ENCODE data around the gene LUC7L2. TPM values are rescaled to one million over a fixed set of nuclear protein-coding genes. Genes with fewer than 3 reads are reported as not detected.
"Not testable (repeated sequence)": the region's sequence is repeated elsewhere in the genome, so short reads cannot be mapped to it uniquely, and the experiment has no call there.

Gene LUC7L2
- total and polyA plus RNA-seq, 10 donors: 34.0 to 105 (median 77.7) TPM

DNA sequence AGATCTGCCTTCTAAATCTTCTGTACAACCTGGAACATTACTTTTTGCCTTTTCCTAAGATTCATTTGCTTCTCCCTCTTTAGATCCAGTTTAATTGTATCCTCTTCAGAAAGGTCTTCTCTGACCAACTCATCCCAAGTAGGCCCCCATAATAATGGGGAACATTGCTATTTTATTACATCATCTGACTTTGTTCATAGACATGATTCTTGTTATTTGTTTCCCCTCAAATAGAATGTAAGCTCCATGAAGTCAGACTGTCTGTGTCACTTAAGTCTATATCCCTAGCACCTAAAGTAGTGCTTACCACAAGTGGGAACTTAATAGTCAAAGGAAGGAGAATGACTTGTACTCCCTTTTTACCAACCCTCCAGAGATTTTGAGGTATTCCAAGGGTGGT, 37.5 kb downstream of the LUC7L2 start:
- intact Hi-C loops (cut with DNase I; ENCODE audit: low total_unique reads): no loop called here
- no peak for DNase-seq
- H3K4me1 ChIP-seq: peaks cover 0 to 35% (median 8%) of the 10 kb centered on the region in 6 donors

DNA sequence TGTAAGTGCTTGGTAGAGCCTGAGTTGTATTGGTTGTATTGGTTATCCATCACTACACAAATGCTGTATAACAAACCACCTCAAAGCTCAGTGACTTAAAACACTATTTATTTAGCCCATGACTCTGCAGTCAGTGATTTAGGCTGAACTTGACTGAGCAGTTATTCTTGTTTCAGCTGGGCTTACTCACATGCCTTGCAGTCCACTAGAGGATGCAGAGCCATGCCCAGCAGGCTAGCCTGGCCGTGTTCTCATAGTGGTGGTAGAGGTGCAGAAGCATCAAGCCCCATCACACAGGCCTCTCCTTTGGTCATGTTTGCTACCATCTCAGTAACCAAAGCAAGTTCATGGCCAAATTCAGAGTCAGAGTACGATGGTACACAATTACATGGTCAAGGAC, 43.9 kb downstream of the LUC7L2 start:
- 88 to 94% (median 93%) methylated on average over 2 of the region's 2 CpGs for WGBS, 5 donors
- TF ChIP-seq, protein P1, sequence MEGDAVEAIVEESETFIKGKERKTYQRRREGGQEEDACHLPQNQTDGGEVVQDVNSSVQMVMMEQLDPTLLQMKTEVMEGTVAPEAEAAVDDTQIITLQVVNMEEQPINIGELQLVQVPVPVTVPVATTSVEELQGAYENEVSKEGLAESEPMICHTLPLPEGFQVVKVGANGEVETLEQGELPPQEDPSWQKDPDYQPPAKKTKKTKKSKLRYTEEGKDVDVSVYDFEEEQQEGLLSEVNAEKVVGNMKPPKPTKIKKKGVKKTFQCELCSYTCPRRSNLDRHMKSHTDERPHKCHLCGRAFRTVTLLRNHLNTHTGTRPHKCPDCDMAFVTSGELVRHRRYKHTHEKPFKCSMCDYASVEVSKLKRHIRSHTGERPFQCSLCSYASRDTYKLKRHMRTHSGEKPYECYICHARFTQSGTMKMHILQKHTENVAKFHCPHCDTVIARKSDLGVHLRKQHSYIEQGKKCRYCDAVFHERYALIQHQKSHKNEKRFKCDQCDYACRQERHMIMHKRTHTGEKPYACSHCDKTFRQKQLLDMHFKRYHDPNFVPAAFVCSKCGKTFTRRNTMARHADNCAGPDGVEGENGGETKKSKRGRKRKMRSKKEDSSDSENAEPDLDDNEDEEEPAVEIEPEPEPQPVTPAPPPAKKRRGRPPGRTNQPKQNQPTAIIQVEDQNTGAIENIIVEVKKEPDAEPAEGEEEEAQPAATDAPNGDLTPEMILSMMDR (IDR thresholded peaks at IDR 0.05 in 8 of 11, conservative IDR thresholded peaks at IDR 0.05 in 3 of 11): no peak
- TF ChIP-seq POLR2AphosphoS5 (IDR thresholded peaks at IDR 0.05) (no peak), POLR2A (IDR thresholded peaks at IDR 0.05) (no peak)
- Histone ChIP-seq H3K4me1 (no peaks in the 10 kb centered on the region), H3K4me3 (no peak overlapping the region), H3K27me3 (replicated peaks in 1 of 7) (no peaks in the 10 kb centered on the region), H3K36me3 (peaks cover 3 to 100% (median 91%) of the 10 kb centered on the region in 6 donors), H3K9me3 (no peaks in the 10 kb centered on the region), H3K27ac (no peak overlapping the region)
- intact Hi-C loops (cut with DNase I; ENCODE audit: low total_unique reads): no loop called here
- DNase-seq: no peak

More for the DNA sequence above, 37.5 kb downstream of the LUC7L2 start:
- H3K4me3 ChIP-seq: no peak overlapping the region
- no peaks in the 10 kb centered on the region for H3K9me3 ChIP-seq
- no peak overlapping the region for H3K27ac ChIP-seq
- TF ChIP-seq POLR2A (IDR thresholded peaks at IDR 0.05): no peak
- TF ChIP-seq POLR2AphosphoS5 (IDR thresholded peaks at IDR 0.05): no peak
- TF ChIP-seq, protein P1 (IDR thresholded peaks at IDR 0.05 in 8 of 11, conservative IDR thresholded peaks at IDR 0.05 in 3 of 11): no peak
- H3K27me3 ChIP-seq (replicated peaks in 1 of 7): no peaks in the 10 kb centered on the region
- peaks cover 0 to 98% (median 52%) of the 10 kb centered on the region in 6 donors for H3K36me3 ChIP-seq

DNA sequence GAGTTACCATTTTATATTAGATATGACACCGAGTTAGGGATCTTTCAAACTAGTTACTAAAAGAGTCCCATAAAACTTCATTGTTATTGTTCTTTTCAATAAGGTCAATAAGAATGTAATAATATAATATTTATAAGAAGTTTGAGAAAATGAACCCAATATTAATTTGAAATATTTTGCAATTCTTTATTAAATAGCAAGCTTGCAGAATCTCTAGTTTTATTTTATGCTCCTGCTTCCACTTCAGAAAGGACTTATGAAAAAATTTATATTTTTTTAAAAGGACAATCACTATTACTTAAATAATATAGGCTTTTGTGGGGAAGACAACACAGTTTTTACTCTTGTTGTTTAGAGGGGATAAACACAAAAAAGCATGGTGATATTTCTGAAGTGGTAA, 47.9 kb downstream of the LUC7L2 start:
- Histone ChIP-seq H3K4me3 (no peak overlapping the region), H3K4me1 (no peaks in the 10 kb centered on the region), H3K9me3 (no peaks in the 10 kb centered on the region), H3K27ac (no peak overlapping the region), H3K27me3 (replicated peaks in 1 of 7) (no peaks in the 10 kb centered on the region), H3K36me3 (peaks cover 3 to 100% (median 94%) of the 10 kb centered on the region in 6 donors)
- WGBS, 5 donors: 94 to 100% (median 100%) methylated on average over 1 of the region's 1 CpG
- TF ChIP-seq POLR2AphosphoS5 (IDR thresholded peaks at IDR 0.05) (no peak), POLR2A (IDR thresholded peaks at IDR 0.05) (no peak)
- TF ChIP-seq, protein P1 (IDR thresholded peaks at IDR 0.05 in 8 of 11, conservative IDR thresholded peaks at IDR 0.05 in 3 of 11): no peak
- intact Hi-C loops (cut with DNase I; ENCODE audit: low total_unique reads): no loop called here
- DNase-seq: no peak

DNA sequence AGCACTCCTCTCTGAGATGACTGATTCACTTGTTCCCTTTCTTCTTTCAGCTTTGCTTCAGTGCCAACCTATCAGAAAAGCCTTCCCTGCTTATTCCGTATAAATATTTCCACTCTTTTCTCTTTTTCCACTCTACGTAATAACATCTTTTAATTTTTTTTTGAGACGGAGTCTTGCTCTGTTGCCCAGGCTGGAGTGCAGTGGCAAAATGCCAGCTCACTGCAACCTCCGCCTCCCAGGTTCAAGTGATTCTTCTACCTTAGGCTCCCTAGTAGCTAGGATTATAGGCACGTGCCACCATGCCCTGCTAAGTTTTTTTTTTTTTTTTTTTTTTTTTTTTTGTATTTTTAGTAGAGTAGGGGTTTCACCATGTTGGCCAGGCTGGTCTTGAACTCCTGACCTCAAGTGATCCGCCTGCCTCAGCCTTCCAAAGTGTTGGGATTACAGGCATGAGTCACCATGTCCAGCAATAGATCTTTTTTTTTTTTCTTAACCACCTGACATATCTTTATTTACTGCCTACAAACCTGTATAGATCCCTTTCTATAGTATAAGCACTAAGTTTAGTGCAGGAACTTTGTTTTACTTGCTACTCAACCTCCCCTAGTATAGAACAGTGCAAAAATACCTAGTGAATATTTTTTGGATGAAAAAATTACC, 55.2 kb downstream of the LUC7L2 start:
- H3K4me1 ChIP-seq; H3K27ac ChIP-seq; intact Hi-C loops (cut with DNase I; ENCODE audit: low total_unique reads); H3K27me3 ChIP-seq (replicated peaks in 1 of 7); H3K9me3 ChIP-seq; H3K4me3 ChIP-seq: not testable (repeated sequence)
- peaks cover 0 to 100% (median 93%) of the 10 kb centered on the region in 6 donors for H3K36me3 ChIP-seq
- 92 to 96% (median 94%) methylated on average over 6 of the region's 6 CpGs for WGBS, 5 donors
- peak; percentile 14 for DNase-seq
